IPS-NIHi7 (cell line): Measurements from ENCODE around the gene RPL41.
A peak's percentile ranks its signal among the peaks of the same experiment; 100 is the strongest.
"Not testable (repeated sequence)": the region's sequence is repeated elsewhere in the genome, so short reads cannot be mapped to it uniquely, and the experiment has no call there.

ENCODE experiments used
- DNase-seq: peaks from one replicate; pipeline ENCODE4 v3.0.0; 2012; ENCODE audit warnings: mixed read lengths; ENCODE audit errors: extremely low spot score

Gene RPL41

DNA sequence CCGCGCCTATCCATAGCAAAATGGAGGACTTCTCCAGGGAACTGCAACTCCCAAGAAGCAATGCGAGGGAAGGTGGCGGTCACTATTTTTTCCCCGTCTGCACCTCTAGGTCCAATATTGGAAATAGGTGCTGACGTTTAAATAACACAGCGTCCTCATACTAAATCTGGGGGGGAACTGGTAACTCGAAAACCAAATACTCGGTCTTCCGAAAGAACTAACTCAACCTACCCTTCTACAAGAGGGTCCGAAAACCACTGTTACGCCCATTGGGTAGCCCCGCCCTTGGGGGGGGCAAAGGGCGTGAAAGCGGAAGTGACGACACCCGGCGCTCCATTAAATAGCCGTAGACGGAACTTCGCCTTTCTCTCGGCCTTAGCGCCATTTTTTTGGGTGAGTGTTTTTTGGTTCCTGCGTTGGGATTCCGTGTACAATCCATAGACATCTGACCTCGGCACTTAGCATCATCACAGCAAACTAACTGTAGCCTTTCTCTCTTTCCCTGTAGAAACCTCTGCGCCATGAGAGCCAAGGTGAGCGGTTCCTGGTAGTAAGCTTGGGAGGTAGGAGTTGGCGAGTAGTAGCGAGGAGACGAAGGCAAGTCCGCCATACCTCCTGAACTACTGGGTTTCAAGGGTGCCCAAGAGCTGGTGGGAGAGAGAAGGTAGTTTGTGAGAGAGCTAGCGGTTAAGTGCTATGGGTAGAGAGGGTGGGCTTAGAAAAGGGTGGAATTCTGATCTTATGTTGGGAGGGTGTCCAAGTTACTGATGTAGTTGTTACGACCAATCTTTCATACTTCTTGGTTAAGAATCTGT is at the start of gene RPL41:
RPL41 (plus strand) TSS at position 367 of the 815 bp plus-strand sequence.
- peak; percentile 67 for DNase-seq

DNA sequence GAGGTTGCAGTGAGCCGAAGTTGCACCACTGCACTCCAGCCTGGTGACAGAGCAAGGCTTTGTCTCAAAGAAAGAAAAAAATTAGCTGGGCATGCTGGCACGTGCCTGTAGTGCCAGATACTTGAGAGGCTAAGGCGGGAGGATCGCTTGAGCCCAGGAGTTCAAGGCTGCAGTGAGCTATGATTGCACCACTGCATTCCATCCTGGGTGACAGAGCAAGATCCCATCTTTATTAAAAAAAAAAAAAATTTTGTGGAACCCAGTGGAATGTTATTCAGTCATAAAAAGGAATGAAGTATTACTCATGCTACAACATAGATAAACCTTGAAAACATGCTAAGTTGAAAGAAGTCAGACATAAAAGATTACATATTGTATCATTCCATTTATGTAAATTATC is 44.8 kb upstream of the RPL41 start:
- DNase-seq = no peak

DNA sequence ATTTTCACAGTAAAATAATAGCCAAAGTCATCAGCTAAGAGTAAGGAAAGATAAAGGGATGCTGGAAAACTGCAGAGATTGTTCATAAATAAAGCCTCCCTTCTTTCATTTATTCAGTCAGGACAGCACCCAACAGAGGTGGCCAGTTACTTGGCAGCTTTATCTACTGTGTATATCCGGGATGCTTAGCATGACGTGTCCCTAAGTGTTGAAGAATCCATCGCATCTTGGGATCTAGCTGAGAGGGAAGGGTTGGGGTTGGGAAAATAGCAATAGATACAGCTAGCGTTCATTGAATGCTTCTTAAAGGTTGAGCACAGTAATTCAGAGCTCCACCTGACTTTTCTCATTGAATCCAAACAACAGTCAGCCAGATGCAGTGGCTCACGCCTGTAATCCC is 42.0 kb upstream of the RPL41 start:
- DNase-seq = no peak

DNA sequence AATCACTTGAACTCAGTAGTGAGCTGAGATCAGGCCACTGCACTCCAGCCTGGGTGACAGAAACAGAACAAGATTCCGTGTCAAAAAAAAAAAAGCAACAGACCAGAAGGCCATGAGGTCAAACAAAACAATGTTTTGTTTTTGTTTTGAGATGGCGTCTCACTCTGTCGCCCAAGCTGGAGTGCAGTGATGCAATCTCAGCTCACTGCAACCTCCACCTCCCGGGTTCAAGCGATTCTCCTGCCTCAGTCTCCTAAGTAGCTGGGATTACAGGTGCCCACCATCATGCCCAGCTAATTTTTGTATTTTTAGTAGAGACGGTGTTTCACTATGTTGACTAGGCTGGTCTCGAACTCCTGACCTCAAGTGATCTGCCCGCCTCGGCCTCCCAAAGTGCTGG is 38.5 kb upstream of the RPL41 start:
- not testable (repeated sequence) for DNase-seq

DNA sequence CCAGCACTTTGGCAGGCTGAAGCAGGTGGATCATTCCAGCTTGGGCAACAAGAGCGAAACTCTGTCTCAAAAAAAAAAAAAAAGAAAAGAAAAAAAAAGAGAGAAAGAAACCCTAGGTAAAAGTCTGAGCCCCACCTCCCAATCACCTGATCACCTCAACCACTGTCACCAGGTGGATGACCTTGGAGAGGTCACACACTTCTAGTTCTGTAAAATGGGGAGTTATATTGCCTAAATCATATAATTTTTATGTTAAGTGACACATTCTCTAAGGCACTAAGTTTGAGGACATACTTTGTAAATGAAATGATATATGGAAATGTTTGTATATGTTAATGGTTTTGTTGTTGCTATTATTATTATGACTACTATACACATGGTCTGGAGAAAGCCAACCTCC is 38.0 kb upstream of the RPL41 start:
- no peak for DNase-seq

DNA sequence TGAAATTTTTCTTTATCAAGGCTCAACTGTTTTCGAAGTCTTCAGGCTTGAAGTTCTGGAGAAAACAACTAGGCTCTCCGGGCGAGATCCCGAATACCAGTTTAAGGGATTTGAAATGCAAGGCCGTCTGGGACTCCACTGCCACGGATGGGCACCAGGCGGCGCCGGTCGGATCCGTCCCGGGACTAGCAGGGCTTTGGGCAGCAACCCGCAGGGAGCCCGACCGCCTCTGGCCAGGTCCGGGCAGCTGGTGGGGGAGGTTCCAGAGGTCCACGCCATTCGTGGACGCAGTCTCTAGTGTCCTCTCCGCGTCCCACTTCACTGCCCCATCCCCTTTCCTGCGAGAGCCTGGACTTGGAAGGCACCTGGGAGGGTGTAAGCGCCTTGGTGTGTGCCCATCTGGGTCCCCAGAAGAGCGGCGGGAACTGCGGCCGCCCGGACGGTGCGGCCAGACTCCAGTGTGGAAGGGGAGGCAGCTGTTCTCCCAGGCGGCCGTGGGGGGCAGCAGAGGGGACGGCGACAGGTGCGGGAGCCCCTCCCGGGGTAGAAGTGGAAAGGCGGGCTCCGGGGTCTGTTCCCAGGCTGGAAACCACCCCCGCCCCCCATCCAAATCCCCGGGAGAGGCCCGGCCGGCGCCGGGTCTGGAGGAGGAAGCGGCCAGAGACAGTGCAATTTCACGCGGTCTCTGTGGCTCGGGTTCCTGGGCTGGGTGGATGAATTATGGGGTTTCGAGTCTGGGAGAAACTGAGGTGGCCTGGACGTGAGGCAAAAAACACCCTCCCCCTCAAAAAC is 37.3 kb upstream of the RPL41 start:
- DNase-seq = peak; percentile 88

DNA sequence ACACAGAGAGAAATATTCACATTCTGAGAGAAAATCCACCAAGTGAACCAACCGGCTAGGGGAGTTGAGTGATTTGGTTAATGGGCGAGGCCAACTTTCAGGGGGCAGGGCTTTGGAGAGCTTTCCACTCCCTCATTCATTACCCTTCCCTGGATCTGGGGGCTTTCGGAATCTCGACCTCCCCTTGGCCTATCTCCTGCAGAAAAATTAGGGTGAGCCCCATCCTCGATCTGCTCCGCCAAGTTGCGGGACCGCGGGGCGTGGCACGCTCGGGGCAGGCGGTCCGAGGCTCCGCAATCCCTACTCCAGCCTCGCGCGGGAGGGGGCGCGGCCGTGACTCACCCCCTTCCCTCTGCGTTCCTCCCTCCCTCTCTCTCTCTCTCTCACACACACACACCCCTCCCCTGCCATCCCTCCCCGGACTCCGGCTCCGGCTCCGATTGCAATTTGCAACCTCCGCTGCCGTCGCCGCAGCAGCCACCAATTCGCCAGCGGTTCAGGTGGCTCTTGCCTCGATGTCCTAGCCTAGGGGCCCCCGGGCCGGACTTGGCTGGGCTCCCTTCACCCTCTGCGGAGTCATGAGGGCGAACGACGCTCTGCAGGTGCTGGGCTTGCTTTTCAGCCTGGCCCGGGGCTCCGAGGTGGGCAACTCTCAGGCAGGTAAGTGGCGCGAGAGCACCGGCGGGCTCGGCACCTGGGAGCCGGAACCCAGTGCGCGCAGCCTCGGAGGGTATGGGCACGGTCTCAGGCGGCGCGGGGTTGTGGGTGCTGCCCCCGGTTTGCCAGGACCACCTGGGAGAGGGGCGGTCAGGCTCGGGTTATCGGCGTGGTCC is 36.5 kb upstream of the RPL41 start, which contains the start of gene ERBB3:
ERBB3 (plus strand) TSS at position 443 of the 833 bp plus-strand sequence; CDS start at position 579, 136 bp downstream.
- peak; percentile 84 for DNase-seq

DNA sequence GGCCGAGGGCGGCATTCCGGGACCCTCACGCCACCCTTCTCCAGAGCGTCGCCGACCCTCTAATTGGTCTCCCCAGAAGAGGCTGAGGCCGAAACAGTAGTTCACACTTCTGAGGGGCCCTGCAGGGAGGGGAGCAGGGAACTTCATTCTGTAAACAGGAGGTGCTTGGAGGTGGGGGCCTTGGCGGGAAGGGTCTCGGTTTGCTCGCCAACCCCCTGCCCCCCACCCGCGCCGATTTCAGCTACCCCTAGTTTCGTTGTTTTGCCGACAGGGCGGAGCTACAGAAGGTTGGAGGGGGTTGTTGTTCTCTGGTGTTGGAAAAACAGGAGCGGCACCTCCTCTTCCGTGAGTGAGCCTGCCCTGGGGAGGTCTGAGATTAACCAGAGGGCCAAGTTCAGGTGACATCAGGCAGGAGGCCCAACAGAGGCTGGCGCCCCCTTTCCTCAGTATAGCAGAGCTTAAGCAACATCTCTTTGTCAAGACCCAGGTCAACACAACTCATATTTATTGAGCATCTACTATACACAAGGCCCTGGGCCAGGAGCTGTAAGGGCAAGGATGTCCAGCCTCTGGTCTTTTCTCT is 35.8 kb upstream of the RPL41 start:
- peak; percentile 62 for DNase-seq

DNA sequence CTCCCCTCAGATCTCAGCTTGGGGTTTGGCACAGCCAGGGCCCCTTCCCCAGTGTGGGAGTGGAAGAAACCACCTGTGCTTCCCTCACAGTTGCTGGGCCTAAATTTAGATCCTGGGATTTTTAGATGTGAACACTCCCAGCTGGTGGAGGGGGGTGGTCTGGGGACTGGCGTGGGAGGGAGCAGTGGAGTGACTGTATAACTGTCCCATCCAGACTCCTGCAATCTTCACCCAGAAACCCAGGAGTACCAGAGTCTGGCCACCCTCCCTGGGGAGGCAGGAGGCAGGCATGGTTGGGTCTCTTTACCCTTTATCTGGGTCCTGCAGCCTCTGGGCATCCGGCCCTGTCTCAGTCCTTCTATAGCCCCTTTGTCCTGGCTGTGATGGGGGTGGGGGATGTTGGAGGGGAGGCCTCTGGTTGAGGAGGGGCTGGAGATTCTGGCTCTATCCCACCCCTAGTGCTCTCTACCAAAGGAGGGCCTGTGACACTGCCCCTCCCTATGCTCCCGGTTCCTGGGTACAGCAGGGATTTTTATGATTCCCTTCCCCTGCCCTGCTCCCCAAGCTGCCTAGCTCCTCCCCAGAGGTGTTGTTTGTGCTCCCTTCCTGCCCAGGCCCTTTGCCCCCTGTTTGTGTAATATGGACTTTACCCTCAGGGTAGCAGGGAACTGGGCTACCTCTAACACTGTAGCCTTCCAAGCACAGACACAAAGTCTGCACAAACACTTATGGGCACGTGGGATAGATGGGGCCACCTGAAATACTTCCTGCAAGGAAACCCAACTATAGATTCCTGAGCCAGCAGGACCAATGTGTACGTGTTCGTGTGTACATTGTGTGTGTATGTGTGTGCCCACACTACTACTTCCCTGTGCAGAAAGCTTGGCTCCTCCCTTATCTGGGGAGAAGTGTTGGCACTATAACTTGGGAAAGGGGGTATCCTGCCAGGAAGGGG is 34.8 kb upstream of the RPL41 start:
- DNase-seq = no peak

DNA sequence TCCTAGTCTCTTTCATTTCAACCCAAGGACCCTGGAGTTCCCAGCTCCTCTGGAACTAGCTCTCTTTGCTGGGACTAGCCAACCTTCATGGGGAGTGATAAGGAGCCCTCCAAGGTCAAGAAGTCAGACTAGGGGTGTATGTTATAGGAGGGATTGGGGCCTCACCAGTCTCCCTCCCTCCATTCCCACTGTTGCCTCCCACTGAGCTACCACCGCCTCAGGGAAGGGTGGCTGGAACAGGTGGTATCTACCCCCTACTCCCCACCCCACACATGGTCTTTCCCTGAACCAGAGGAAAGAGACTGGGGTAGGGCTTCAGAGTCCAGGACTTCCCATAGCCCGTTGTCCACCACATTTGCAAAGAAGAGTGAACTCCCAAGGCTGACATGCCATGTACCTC is 34.1 kb upstream of the RPL41 start:
- no peak for DNase-seq

DNA sequence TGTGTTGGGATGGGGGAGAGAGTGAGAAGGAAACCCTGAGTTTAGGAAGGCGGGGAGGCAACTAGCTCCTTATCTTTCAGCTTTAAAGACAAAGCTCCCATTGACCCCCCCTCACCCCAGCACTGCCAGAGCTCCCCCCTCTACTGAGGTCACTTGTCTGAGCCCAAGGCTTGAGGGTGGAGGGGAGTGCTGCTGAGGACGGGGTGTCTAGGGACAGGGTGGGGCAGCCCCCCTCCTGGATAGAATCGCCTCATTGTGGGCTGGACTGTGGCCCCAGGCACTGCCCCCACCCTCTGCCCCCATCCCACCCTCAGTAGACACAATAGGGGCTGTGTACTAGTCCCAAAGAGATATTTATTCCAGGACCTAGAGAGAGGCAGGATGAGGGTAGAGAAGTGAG is 33.5 kb upstream of the RPL41 start:
- no peak for DNase-seq

DNA sequence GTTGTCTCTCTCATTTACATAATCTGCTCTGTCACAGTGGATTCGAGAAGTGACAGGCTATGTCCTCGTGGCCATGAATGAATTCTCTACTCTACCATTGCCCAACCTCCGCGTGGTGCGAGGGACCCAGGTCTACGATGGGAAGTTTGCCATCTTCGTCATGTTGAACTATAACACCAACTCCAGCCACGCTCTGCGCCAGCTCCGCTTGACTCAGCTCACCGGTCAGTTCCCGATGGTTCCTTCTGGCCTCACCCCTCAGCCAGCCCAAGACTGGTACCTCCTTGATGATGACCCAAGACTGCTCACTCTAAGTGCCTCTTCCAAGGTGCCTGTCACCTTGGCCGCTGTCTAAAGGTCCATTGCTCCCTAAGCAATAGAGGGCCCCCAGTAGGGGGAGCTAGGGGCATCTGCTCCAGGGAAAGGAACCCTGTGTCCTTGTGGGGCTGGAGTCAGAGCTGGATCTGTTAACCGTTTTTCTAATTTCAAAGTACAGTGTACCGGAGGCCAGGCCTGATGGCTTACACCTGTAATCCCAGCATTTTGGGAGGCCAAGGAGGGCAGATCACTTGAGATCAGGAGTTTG is 31.4 kb upstream of the RPL41 start:
- DNase-seq = peak; percentile 74

DNA sequence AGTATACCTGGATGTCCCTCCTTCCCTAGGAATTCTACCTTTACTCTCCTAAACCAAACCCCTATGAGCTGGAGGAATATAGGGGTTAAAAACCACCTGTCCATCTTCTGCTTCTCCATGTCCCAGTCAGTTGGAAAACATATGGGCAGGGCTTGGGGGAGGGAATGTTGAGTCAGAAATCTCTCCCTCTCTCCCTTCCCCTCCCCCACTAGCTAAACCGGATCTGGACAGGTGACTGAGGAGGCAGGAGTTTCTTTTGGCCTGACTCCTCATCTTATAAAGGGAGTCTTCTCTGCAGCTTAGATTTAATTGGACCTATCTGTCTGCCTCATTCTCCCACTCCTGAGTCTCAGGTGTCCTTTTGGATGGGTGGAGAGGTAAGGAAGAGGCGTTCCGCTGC is 30.3 kb upstream of the RPL41 start:
- DNase-seq = no peak

DNA sequence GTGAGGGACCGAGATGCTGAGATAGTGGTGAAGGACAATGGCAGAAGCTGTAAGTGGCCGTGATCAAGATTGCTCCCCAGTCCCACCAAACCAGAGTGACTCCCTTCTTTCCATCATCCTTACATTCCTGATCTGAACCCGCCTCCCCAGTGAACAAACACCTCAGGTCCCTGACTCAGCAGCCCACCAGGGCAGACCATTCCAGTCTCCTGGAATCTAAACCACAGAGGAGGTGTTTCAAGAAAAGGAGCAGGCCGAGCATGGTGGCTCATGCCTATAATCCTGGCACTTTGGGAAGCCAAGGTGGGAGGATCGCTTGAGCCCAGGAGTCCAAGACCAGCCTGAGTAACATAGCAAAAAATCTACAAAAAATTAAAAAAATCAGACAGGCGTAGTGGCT is 29.8 kb upstream of the RPL41 start:
- DNase-seq = no peak

DNA sequence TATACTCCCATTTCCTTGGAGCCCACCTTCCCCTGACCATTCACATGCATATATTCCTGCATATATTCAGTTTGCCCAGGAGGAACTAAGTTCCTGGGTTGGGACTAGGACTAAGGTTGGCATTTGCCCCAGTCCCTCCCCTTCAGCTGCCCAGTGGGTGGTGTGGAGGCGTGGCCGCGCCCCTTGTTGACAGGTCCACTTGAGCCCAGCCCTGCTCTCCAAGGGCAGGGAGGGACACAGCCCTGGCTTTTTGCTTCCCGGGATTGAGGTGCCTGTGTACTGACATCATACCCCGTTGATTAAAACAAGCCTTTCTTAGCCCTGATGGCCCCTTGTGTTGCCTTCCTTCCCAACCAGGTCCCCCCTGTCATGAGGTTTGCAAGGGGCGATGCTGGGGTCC is 29.2 kb upstream of the RPL41 start:
- DNase-seq = no peak

DNA sequence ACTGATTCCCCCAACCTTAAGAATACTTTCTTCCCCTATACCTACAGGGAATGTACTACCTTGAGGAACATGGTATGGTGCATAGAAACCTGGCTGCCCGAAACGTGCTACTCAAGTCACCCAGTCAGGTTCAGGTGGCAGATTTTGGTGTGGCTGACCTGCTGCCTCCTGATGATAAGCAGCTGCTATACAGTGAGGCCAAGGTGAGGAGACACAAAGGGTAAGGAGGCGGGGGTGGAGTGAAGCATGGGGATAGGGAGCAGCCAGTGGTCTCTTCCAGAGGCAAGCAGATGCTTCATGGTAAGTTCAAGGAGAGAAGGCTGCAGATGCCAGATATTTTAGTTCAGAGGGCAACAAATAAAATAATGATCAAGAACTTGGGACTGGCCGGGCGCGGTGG is 18.7 kb upstream of the RPL41 start:
- no peak for DNase-seq

DNA sequence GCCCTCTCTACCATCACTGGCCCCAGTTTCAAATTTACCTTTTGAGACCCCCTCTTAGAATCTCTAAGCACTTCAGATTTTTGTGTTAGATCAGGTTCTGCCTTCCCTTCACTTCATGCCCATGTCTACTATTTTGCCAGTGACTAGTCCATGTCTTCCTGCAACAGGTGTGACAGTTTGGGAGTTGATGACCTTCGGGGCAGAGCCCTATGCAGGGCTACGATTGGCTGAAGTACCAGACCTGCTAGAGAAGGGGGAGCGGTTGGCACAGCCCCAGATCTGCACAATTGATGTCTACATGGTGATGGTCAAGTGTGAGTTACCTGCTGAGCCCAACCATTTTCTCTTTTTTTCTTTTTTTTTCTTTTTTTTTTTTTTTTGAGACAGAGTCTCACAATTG is 17.8 kb upstream of the RPL41 start:
- no peak for DNase-seq

DNA sequence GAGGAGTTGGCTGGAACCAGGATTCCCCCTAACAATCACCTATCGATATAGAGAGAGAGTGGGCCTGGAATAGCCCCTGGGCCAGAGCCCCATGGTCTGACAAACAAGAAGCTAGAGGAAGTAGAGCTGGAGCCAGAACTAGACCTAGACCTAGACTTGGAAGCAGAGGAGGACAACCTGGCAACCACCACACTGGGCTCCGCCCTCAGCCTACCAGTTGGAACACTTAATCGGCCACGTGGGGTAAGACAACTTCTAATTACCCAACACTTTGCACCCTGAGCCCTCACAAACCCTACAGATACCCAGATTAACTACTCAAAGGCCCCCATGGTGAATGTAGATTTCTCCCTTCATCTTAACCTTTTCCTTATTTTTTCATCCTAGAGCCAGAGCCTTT is 16.6 kb upstream of the RPL41 start:
- DNase-seq = no peak

DNA sequence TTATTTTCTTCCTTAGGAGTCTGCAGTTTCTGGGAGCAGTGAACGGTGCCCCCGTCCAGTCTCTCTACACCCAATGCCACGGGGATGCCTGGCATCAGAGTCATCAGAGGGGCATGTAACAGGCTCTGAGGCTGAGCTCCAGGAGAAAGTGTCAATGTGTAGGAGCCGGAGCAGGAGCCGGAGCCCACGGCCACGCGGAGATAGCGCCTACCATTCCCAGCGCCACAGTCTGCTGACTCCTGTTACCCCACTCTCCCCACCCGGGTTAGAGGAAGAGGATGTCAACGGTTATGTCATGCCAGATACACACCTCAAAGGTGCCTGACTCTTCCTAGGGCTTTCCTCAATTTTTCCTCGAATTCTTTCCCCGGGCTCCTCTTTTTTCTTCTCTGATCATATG is 15.4 kb upstream of the RPL41 start:
- no peak for DNase-seq

DNA sequence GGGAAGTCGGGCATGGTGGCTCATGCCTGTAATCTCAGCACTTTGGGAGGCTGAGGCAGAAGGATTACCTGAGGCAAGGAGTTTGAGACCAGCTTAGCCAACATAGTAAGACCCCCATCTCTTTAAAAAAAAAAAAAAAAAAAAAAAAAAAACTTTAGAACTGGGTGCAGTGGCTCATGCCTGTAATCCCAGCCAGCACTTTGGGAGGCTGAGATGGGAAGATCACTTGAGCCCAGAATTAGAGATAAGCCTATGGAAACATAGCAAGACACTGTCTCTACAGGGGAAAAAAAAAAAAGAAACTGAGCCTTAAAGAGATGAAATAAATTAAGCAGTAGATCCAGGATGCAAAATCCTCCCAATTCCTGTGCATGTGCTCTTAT is 13.8 kb upstream of the RPL41 start:
- DNase-seq = no peak
